ENCODE data around the gene ABCC4. TPM values are rescaled to one million over a fixed set of nuclear protein-coding genes. Genes with fewer than 3 reads are reported as not detected.

The ABCC4 gene
- total and polyA plus RNA-seq, 2 donors (not counting 1 experiment from before 2014, with no cell fraction given): 1.8 to 7.1 TPM

DNA sequence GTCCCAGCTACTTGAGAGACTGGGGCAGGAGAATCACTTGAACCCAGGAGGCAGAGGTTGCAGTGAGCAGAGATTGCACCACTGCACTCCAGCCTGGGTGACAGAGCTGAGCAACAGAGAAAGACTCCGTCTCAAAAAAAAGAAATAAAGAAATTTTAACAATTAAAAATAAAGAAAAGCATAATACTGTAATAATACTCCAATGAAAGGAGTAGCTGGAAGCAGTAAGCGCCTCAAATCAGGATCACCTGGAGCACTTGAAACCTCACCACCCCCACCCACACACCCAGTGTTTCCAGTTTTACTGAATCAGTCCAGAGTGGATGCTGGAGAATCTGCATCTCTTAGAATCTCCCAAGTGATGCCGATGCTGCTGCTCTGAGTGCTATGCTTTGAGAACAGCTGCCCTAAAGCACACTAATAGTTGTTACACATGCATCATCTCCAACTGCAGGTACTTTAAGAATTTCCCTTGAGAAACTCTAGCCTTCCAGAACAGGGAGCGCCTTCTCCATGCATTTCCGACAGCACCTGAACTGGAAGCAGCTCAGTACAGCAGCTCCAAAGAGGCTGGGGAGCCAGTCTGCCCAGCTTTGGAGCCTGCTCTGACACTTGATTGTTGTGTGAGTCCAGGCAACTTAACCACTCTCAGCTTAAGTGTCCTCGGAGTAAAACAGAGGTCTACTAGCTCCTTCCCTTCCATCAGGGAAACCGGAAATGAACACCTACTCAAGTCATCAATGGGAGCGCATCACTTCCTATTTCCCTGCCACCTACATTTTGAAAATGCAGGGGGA is 2.9 kb downstream of the ABCC4 start:
- H3K4me2 ChIP-seq (replicated peaks; ENCODE audit: low read depth, low read length, poor library complexity, severe bottlenecking): no peak overlapping the region
- no peaks in the 10 kb centered on the region for H3K36me3 ChIP-seq (replicated peaks in 1 of 2; ENCODE audit: control extremely low read depth in 1 of 2, control insufficient read depth in 1 of 2, extremely low read depth in 1 of 2, insufficient read depth in 2 of 2, low read length in 1 of 2)
- H3K79me2 ChIP-seq (ENCODE audit: control insufficient read depth, insufficient read depth, low read length): no peaks in the 10 kb centered on the region
- Mint-ChIP-seq H3K27ac (no peak overlapping the region), H3K9me3 (ENCODE audit: insufficient read depth) (no peaks in the 10 kb centered on the region), H3K27me3 (no peaks in the 10 kb centered on the region), H3K4me3 (peak overlapping the region; percentile 29), H3K4me1 (peaks cover 22% of the 10 kb centered on the region)
- no peak overlapping the region for H2AFZ ChIP-seq (ENCODE audit: insufficient read depth, low read depth, low read length, poor library complexity, severe bottlenecking)
- H3K4me1 ChIP-seq (ENCODE audit: control insufficient read depth in 2 of 2, insufficient read depth in 2 of 2, low read length in 2 of 2): peaks cover 12 to 18% of the 10 kb centered on the region in 2 donors
- TF ChIP-seq EZH2 (IDR thresholded peaks at IDR 0.05; ENCODE audit: borderline replicate concordance, insufficient read depth, low read depth, low read length, poor library complexity, severe bottlenecking) (no peak), CTCF (IDR thresholded peaks at IDR 0.05) (no peak)
- peaks cover 0 to 7% (median 0%) of the 10 kb centered on the region in 4 experiments for H3K27me3 ChIP-seq (replicated peaks in 1 of 4; ENCODE audit: control extremely low read depth in 1 of 4, control insufficient read depth in 3 of 4, insufficient read depth in 4 of 4, low read length in 3 of 4)
- intact Hi-C loops (cut with micrococcal nuclease): loop anchor here (10.0 kb wide), 1 partner anchor 176 kb away; no protein-coding TSS in a partner anchor
- no peak overlapping the region for H3K4me3 ChIP-seq (ENCODE audit: control extremely low read depth in 1 of 5, extremely low read depth in 1 of 5, insufficient read depth in 1 of 5, low read depth in 2 of 5, low read length in 4 of 5)
- no peak overlapping the region for H3K27ac ChIP-seq (ENCODE audit: low read length in 2 of 2)
- ATAC-seq (ENCODE audit: low read depth) (no peak), DNase-seq (no peak)
- POLR2A ChIA-PET: no interaction called here
- CTCF ChIA-PET: interaction anchor here (1.1 to 5.2 kb wide), 8 partner anchors 10 to 535 kb away, joined by 3 to 54 read pairs (median 10); no protein-coding TSS in a partner anchor
- H4K20me1 ChIP-seq (ENCODE audit: control insufficient read depth, insufficient read depth, low read length, poor library complexity, severe bottlenecking): no peaks in the 10 kb centered on the region
- H3K9ac ChIP-seq (ENCODE audit: low read length): no peak overlapping the region
- H3K9me3 ChIP-seq (ENCODE audit: control extremely low read depth in 1 of 3, control insufficient read depth in 2 of 3, insufficient read depth in 1 of 3, low read length in 2 of 3): no peaks in the 10 kb centered on the region
- 100% methylated on average over 5 of the region's 8 CpGs for WGBS (ENCODE audit: insufficient coverage)
